Osteoblast (primary cell): Measurements from ENCODE around the gene SHROOM4. TPM values are rescaled to one million over a fixed set of nuclear protein-coding genes. Genes with fewer than 3 reads are reported as not detected.

ENCODE experiments used
- DNase-seq: peaks from one replicate; pipeline ENCODE4 v3.0.0; 2011; ENCODE audit warnings: low spot score, mixed read lengths; ENCODE audit not compliant: insufficient read length; ENCODE audit errors: missing footprints
- H2AFZ ChIP-seq: 2 replicates; pipeline ENCODE4 v1.6.0; 2011; ENCODE audit warnings: mild to moderate bottlenecking, low read length
- H3K27ac ChIP-seq: 2 replicates; pipeline ENCODE4 v1.5.1; 2011; ENCODE audit warnings: mild to moderate bottlenecking, low read depth, low read length, moderate library complexity
- H3K27me3 ChIP-seq: 2 replicates; pipeline ENCODE4 v1.6.0; 2012; ENCODE audit warnings: mild to moderate bottlenecking, control low read depth, inconsistent platforms, low read length, moderate library complexity; ENCODE audit not compliant: insufficient read depth
- H3K36me3 ChIP-seq: 2 replicates; pipeline ENCODE4 v1.5.1; 2011; ENCODE audit warnings: mild to moderate bottlenecking, low read length, control low read depth, moderate library complexity; ENCODE audit not compliant: insufficient read depth
- H3K4me1 ChIP-seq: 2 replicates; pipeline ENCODE4 v1.5.1; 2011; ENCODE audit warnings: mild to moderate bottlenecking, low read length, control low read depth, moderate library complexity; ENCODE audit not compliant: insufficient read depth
- H3K4me2 ChIP-seq: 2 replicates; pipeline ENCODE4 v1.6.0; 2011; ENCODE audit warnings: mild to moderate bottlenecking, low read length; ENCODE audit not compliant: insufficient read depth
- H3K4me3 ChIP-seq: fragments of 200-600 bp; sonication (generic); 3 replicates; pipeline ENCODE4 v1.5.1; 2012; ENCODE audit warnings: mild to moderate bottlenecking, low read length, inconsistent platforms; ENCODE audit not compliant: insufficient read depth
- H3K79me2 ChIP-seq: 2 replicates; pipeline ENCODE4 v1.6.0; 2012; ENCODE audit warnings: mild to moderate bottlenecking, low read length, control low read depth, inconsistent platforms; ENCODE audit not compliant: insufficient read depth
- H3K9me3 ChIP-seq: 2 replicates; pipeline ENCODE4 v1.5.1; 2011; ENCODE audit warnings: low read depth, low read length, control low read depth
- H4K20me1 ChIP-seq: 2 replicates; pipeline ENCODE4 v1.6.0; 2012; ENCODE audit warnings: mild to moderate bottlenecking, low read length, control low read depth; ENCODE audit not compliant: insufficient read depth
- CTCF ChIP-seq: IDR thresholded peaks from 2 replicates; pipeline ENCODE4 v1.5.1; 2011; ENCODE audit warnings: mild to moderate bottlenecking, low read depth, low read length, moderate library complexity; ENCODE audit errors: extremely low read depth
- total RNA-seq: library from RNA; depleted of rRNA; stranded (reverse); fragments of >200 nt; gene quantifications from 2 replicates; pipeline ENCODE4 v1.2.3, GENCODE V29; 2012

SHROOM4 gene
- total RNA-seq, 1 donor = 2.2 TPM

GRCh38 chrX:50586980-50587379, 227.0 kb downstream of the SHROOM4 start:
- Histone ChIP-seq H3K27ac (no peak overlapping the region), H3K27me3 (no peaks in the 10 kb centered on the region), H3K36me3 (no peaks in the 10 kb centered on the region), H3K9me3 (no peaks in the 10 kb centered on the region), H3K4me2 (no peak overlapping the region), H3K4me1 (no peaks in the 10 kb centered on the region), H3K79me2 (no peaks in the 10 kb centered on the region), H4K20me1 (no peaks in the 10 kb centered on the region), H3K4me3 (no peak overlapping the region), H2AFZ (no peak overlapping the region)
- TF ChIP-seq CTCF = no peak
- no peak for DNase-seq

GRCh38 chrX:50586407-50586806, 227.6 kb downstream of the SHROOM4 start:
- no peak for DNase-seq
- no peak overlapping the region for H3K4me3 ChIP-seq
- H2AFZ ChIP-seq = no peak overlapping the region
- H3K4me2 ChIP-seq = no peak overlapping the region
- no peaks in the 10 kb centered on the region for H4K20me1 ChIP-seq
- H3K27ac ChIP-seq = no peak overlapping the region
- H3K79me2 ChIP-seq = no peaks in the 10 kb centered on the region
- no peak for TF ChIP-seq CTCF
- H3K36me3 ChIP-seq = no peaks in the 10 kb centered on the region
- no peaks in the 10 kb centered on the region for H3K27me3 ChIP-seq
- H3K9me3 ChIP-seq = no peaks in the 10 kb centered on the region
- no peaks in the 10 kb centered on the region for H3K4me1 ChIP-seq

- TF ChIP-seq CTCF = no peak
- no peaks in the 10 kb centered on the region for H3K4me1 ChIP-seq
These were observed 232.6 kb downstream of the SHROOM4 start for GRCh38 chrX:50581405-50581804.

GRCh38 chrX:50579955-50580354, 234.0 kb downstream of the SHROOM4 start:
- Histone ChIP-seq H3K4me1 (no peaks in the 10 kb centered on the region), H3K4me3 (no peak overlapping the region), H3K36me3 (no peaks in the 10 kb centered on the region), H3K79me2 (no peaks in the 10 kb centered on the region), H4K20me1 (no peaks in the 10 kb centered on the region), H3K27me3 (peaks cover 2% of the 10 kb centered on the region), H3K27ac (no peak overlapping the region), H3K9me3 (no peaks in the 10 kb centered on the region), H2AFZ (no peak overlapping the region), H3K4me2 (no peak overlapping the region)
- DNase-seq = no peak
- TF ChIP-seq CTCF = peak; percentile 66

More at GRCh38 chrX:50581405-50581804, 232.6 kb downstream of the SHROOM4 start:
- no peak for DNase-seq
- Histone ChIP-seq H3K79me2 (no peaks in the 10 kb centered on the region), H3K36me3 (no peaks in the 10 kb centered on the region), H4K20me1 (no peaks in the 10 kb centered on the region), H2AFZ (no peak overlapping the region), H3K4me2 (no peak overlapping the region), H3K4me3 (no peak overlapping the region), H3K9me3 (no peaks in the 10 kb centered on the region), H3K27ac (no peak overlapping the region), H3K27me3 (no peaks in the 10 kb centered on the region)
